A673 (cell line): Measurements from ENCODE around the gene PAK5.

Experiments
- CTCF ChIP-seq: fragments of 300-800, 200-600 bp; sonication (generic); conservative IDR thresholded peaks from 2 replicates; pipeline ENCODE4 v1.5.1; 2017; ENCODE audit warnings: low read depth, mild to moderate bottlenecking, antibody characterized with exemption, low read length, moderate library complexity, mixed read lengths
- EZH2 ChIP-seq: fragments of 200-600 bp; sonication (generic); IDR thresholded peaks from 2 replicates; pipeline ENCODE4 v1.6.1; 2017; ENCODE audit warnings: borderline replicate concordance, low read depth, mild to moderate bottlenecking, mixed read lengths, antibody characterized with exemption, low read length; ENCODE audit not compliant: poor library complexity, severe bottlenecking

DNA sequence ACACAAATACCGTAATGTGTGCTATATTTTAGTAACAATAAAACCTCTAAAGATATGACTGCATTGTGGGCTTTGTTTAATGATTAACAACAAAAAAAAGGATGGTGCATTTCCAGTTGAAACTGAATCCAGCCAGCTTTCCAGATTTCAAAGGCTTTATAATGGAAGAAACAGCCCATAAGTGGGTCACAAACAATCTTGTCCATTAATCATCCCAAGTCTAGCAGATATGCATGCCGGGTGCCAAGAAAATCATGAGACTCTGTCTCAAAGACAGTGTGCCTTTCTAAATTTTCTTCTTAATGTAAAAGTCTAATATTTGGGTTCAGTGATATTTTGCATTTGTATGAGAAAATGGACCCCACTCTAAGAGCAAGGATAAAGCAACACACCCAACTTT, 345.1 kb downstream of the PAK5 start:
- TF ChIP-seq EZH2 (no peak), CTCF (no peak)
